GM23248 (cell line): Measurements from ENCODE around the gene DHH. TPM values are rescaled to one million over a fixed set of nuclear protein-coding genes. Genes with fewer than 3 reads are reported as not detected.

Experiments used
- DNase-seq: peaks from one replicate; pipeline ENCODE4 v3.0.0-alpha.2; 2015
- H2AFZ ChIP-seq: fragments of 200-600 bp; sonication (generic); 2 replicates; pipeline ENCODE4 v1.6.1; 2016; ENCODE audit warnings: antibody characterized with exemption
- H3F3A ChIP-seq: fragments of 200-600 bp; sonication (generic); 2 replicates; pipeline ENCODE4 v1.6.1; 2016; ENCODE audit warnings: mild to moderate bottlenecking, antibody characterized with exemption, mixed run types; ENCODE audit not compliant: insufficient read depth
- H3K27ac ChIP-seq: fragments of 200-600 bp; sonication (generic); 2 replicates; pipeline ENCODE4 v1.5.1; 2016; ENCODE audit warnings: mild to moderate bottlenecking
- H3K27me3 ChIP-seq: fragments of 200-600 bp; sonication (generic); replicated peaks from 2 replicates; pipeline ENCODE4 v1.6.1; 2016; ENCODE audit warnings: mild to moderate bottlenecking; ENCODE audit not compliant: insufficient read depth
- H3K36me3 ChIP-seq: fragments of 200-600 bp; sonication (generic); 2 replicates; pipeline ENCODE4 v1.6.1; 2016; ENCODE audit warnings: low read depth, mild to moderate bottlenecking
- H3K4me1 ChIP-seq: fragments of 200-600 bp; sonication (generic); 2 replicates; pipeline ENCODE4 v1.6.1; 2016; ENCODE audit warnings: mild to moderate bottlenecking; ENCODE audit not compliant: insufficient read depth
- H3K4me2 ChIP-seq: fragments of 200-600 bp; sonication (generic); one replicate; pipeline ENCODE4 v1.6.1; 2016; ENCODE audit warnings: mild to moderate bottlenecking; ENCODE audit not compliant: unreplicated experiment
- H3K4me3 ChIP-seq: fragments of 200-600 bp; sonication (generic); 2 replicates; pipeline ENCODE4 v1.5.1; 2016; ENCODE audit warnings: mild to moderate bottlenecking
- H3K79me2 ChIP-seq: fragments of 200-600 bp; sonication (generic); 2 replicates; pipeline ENCODE4 v1.6.1; 2016; ENCODE audit warnings: mild to moderate bottlenecking; ENCODE audit not compliant: insufficient read depth
- H3K9ac ChIP-seq: fragments of 200-600 bp; sonication (generic); 2 replicates; pipeline ENCODE4 v1.6.1; 2016; ENCODE audit warnings: mild to moderate bottlenecking
- H3K9me2 ChIP-seq: fragments of 200-600 bp; sonication (generic); 2 replicates; pipeline ENCODE4 v1.6.1; 2016; ENCODE audit warnings: mixed run types, mild to moderate bottlenecking, moderate library complexity; ENCODE audit not compliant: insufficient read depth
- H3K9me3 ChIP-seq: fragments of 200-600 bp; sonication (generic); one replicate; pipeline ENCODE4 v1.6.1; 2017; ENCODE audit warnings: low read depth
- H4K20me1 ChIP-seq: fragments of 200-600 bp; sonication (generic); 2 replicates; pipeline ENCODE4 v1.6.0; 2016; ENCODE audit not compliant: insufficient read depth
- EZH2 ChIP-seq: fragments of 200-600 bp; sonication (generic); IDR thresholded peaks from 2 replicates; pipeline ENCODE4 v1.6.1; 2018; ENCODE audit warnings: antibody characterized with exemption, mild to moderate bottlenecking; ENCODE audit not compliant: insufficient read depth, poor library complexity, severe bottlenecking
- EZH2phosphoT487 ChIP-seq: fragments of 200-600 bp; sonication (generic); IDR thresholded peaks from 2 replicates; pipeline ENCODE4 v1.6.1; 2018; ENCODE audit warnings: antibody characterized with exemption, moderate library complexity, mild to moderate bottlenecking, low read depth; ENCODE audit not compliant: insufficient read depth
- WGBS, 2 experiments: methylation state at CpG; one replicate each; pipeline ENCODE4 v1.1.6; 2015 to 2017; ENCODE audit warnings: low lambda C conversion rate in 2 of 2, low coverage in 1 of 2; ENCODE audit errors: missing lambda C conversion rate in 2 of 2; 5-methylcytosine and 5-hydroxymethylcytosine counted together
- in situ Hi-C: fragments of 300-500 bp; cut with MboI; formaldehyde crosslinking; loops from 2 replicates; pipeline ENCODE4 v1.15.0; 2020
- polyA plus RNA-seq: library from polyadenylated mRNA; unstranded; fragments of >200 nt; fragmentation: Nextera tagmentation; extraction: Ambion mirVana; gene quantifications from 2 replicates; pipeline ENCODE4 v1.2.1, GENCODE V29; 2016
- small RNA-seq: library from RNA; depleted of rRNA; stranded (forward); fragments of <200 nt; gene quantifications from one replicate; pipeline ENCODE3, GENCODE V24; 2014; ENCODE audit warnings: low read depth, low replicate concordance
- total RNA-seq: library from RNA; depleted of rRNA; stranded (reverse); fragments of >200 nt; shearing (Covaris generic); gene quantifications from 2 replicates; pipeline ENCODE4 v1.2.3, GENCODE V29; 2014; rRNA removed

The DHH gene
- total and polyA plus RNA-seq, 2 experiments from 2014 or later, result not detected

DNA sequence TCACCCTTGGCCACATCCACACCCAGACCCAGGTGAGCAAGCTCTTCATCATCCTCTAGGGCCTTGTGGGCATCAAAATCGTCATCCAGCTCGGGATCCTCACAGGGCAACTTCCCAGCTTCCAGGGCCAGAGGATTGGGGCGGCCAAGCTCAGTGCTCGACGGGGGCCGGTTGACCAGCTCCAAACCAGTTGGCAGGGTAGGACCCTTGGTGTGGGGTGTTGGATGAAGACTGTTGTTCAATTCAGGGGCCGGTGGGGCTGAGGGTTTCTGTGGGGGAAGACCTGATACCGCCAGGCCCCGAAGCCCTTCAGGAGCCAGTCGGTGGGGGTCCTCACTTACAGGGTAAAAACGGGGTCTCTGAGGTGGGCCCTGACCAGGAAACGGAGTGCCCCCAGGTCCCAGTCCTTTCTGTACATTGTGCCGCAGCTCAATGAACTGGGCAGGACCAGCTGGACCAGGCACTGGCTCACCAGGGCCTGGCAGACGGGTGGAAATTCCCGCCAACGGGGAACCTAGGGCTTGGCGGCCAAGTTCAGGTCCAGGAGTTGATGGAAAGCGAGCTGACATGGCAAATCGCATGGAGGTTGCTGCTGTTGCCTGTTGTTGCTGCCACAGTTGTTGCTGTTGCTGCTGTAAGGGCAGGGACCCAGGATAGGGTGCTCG, 56.2 kb downstream of the DHH start:
- H3F3A ChIP-seq, result no peaks in the 10 kb centered on the region
- peaks cover 14% of the 10 kb centered on the region; the same call in 1 of the 2 replicates for H3K36me3 ChIP-seq
- H3K27me3 ChIP-seq, result no peaks in the 10 kb centered on the region
- no peaks in the 10 kb centered on the region for H3K9me2 ChIP-seq
- in situ Hi-C loops, result no loop called here
- no peaks in the 10 kb centered on the region for H3K4me1 ChIP-seq
- H3K4me3 ChIP-seq, result no peak overlapping the region
- WGBS, 2 experiments, result 85 to 90% methylated on average over 20 of the region's 20 CpGs
- peaks cover 11% of the 10 kb centered on the region for H3K79me2 ChIP-seq
- H3K9me3 ChIP-seq, result no peaks in the 10 kb centered on the region
- TF ChIP-seq EZH2 (no peak), EZH2phosphoT487 (no peak)
- H2AFZ ChIP-seq, result no peak overlapping the region
- H3K27ac ChIP-seq, result no peak overlapping the region
- DNase-seq, result no peak
- H3K9ac ChIP-seq, result no peak overlapping the region
- no peaks in the 10 kb centered on the region for H4K20me1 ChIP-seq
- H3K4me2 ChIP-seq, result no peak overlapping the region

DNA sequence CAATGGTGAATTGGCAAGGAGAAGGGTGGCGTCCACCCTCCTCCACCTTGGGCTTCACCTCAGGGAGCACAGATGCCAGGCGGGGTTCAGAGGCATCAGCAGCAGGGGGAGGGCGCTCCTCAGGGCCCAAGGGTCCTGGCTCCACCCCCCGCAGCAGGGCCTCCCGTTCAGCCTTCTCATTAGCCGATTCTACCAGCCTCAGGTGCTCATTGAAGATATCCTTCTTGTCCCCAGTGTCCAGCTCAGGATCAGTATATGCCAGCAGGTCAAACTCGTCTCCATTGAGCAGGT, 56.7 kb downstream of the DHH start:
- no peak for DNase-seq
- Histone ChIP-seq H3K27me3 (no peaks in the 10 kb centered on the region), H2AFZ (no peak overlapping the region), H3K9ac (no peak overlapping the region), H3K4me1 (no peaks in the 10 kb centered on the region), H3F3A (no peaks in the 10 kb centered on the region), H3K27ac (no peak overlapping the region), H3K4me2 (no peak overlapping the region), H3K4me3 (no peak overlapping the region), H3K36me3 (peaks cover 9% of the 10 kb centered on the region; the same call in 1 of the 2 replicates), H3K9me3 (no peaks in the 10 kb centered on the region), H3K79me2 (peaks cover 11% of the 10 kb centered on the region), H3K9me2 (no peaks in the 10 kb centered on the region), H4K20me1 (no peaks in the 10 kb centered on the region)
- TF ChIP-seq EZH2 (no peak), EZH2phosphoT487 (no peak)
- WGBS, 2 experiments, result 97 to 98% methylated on average over 7 of the region's 7 CpGs
- in situ Hi-C loops, result no loop called here

DNA sequence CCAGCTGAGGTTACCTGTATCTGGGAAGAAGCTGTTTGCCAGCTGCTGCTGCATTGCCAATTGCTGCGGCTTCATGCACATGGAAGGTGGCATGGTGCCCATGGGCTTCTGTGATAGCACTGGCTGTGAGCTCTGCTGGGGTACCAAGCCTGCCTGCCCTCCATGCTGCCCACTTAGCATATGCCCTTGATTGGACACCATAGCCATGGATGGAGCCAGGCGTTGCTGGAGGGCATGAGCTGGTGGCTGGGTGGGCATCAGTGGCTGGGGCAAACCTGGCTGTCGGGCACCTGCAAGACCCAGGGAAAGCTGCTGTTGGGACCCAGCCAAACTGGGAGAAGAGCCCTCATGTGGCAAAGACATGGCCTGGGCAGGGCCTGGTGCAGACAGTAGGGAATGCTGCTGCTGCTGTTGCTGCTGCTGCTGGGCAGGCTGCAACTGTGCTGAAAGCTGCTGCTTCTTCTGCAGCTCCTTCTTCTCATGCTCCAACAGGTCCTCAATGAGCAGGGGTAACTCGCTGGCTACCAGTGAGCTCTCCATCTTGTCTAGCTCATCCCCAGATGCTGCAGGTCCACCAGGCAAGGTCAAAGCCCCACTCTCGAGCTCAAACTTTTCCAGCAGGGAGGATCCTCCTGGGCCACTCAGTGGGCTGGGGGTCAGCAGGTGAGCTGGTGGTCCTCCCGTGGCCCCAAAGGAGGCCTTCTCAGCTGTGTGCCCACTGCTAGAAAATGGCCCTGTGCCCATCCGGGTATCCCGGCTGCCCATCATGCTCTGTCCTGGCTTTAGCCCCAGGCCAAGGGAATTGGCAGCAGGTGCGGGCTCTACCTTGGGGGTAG, 57.3 kb downstream of the DHH start:
- Histone ChIP-seq H3K4me3 (no peak overlapping the region), H3K9ac (no peak overlapping the region), H3K79me2 (peaks cover 11% of the 10 kb centered on the region), H3K4me2 (no peak overlapping the region), H3K27ac (no peak overlapping the region), H4K20me1 (no peaks in the 10 kb centered on the region), H3K4me1 (no peaks in the 10 kb centered on the region), H2AFZ (no peak overlapping the region), H3K9me3 (no peaks in the 10 kb centered on the region), H3F3A (no peaks in the 10 kb centered on the region), H3K9me2 (no peaks in the 10 kb centered on the region), H3K27me3 (no peaks in the 10 kb centered on the region), H3K36me3 (peaks cover 5% of the 10 kb centered on the region; the same call in 1 of the 2 replicates)
- TF ChIP-seq EZH2phosphoT487 (no peak), EZH2 (no peak)
- DNase-seq, result no peak
- 86 to 92% methylated on average over 9 of the region's 9 CpGs for WGBS, 2 experiments
- in situ Hi-C loops, result no loop called here

Small RNA genes lying within 50 kb of the gene (small RNA-seq; reads per million reads assigned to genes)
- not detected for gene RF00019

Other genes with a start within 250 kb of the DHH start
- gene DDX23, start 242.6 kb downstream of the DHH start, total RNA-seq, result 56.5 and 61.0 TPM in 2 replicates
- 32.1 and 34.2 TPM in 2 replicates for gene DDX23, start 242.6 kb downstream of the DHH start, polyA plus RNA-seq
- gene RND1, start 228.9 kb downstream of the DHH start, total RNA-seq, result 0.32 TPM in 1 of 2 replicates, not detected in the other
- 0.13 TPM in 1 of 2 replicates, not detected in the other for gene RND1, start 228.9 kb downstream of the DHH start, polyA plus RNA-seq
- gene FKBP11, start 169.3 kb downstream of the DHH start, total RNA-seq, result 17.4 and 28.1 TPM in 2 replicates
- 158 and 159 TPM in 2 replicates for gene FKBP11, start 169.3 kb downstream of the DHH start, polyA plus RNA-seq
- 55.3 and 87.7 TPM in 2 replicates for gene ARF3, start 137.3 kb downstream of the DHH start, total RNA-seq
- 65.0 and 71.7 TPM in 2 replicates for gene ARF3, start 137.3 kb downstream of the DHH start, polyA plus RNA-seq
- gene WNT10B, start 123.1 kb downstream of the DHH start, total RNA-seq, result 0.32 TPM in 1 of 2 replicates, not detected in the other
- gene WNT10B, start 123.1 kb downstream of the DHH start, polyA plus RNA-seq, result 0.29 and 0.61 TPM in 2 replicates
- not detected in 2 replicates for gene WNT1, start 116.5 kb downstream of the DHH start, total RNA-seq
- not detected in 2 replicates for gene WNT1, start 116.5 kb downstream of the DHH start, polyA plus RNA-seq
- 0.13 TPM in 1 of 2 replicates, not detected in the other for gene DDN, start 95.4 kb downstream of the DHH start, total RNA-seq
- gene DDN, start 95.4 kb downstream of the DHH start, polyA plus RNA-seq, result 0.06 TPM in 1 of 2 replicates, not detected in the other
- 86.1 and 91.3 TPM in 2 replicates for gene PRKAG1, start 76.0 kb downstream of the DHH start, total RNA-seq
- 62.5 and 66.8 TPM in 2 replicates for gene PRKAG1, start 76.0 kb downstream of the DHH start, polyA plus RNA-seq
- 8.2 and 12.8 TPM in 2 replicates for gene KMT2D, start 34.0 kb downstream of the DHH start, total RNA-seq
- gene KMT2D, start 34.0 kb downstream of the DHH start, polyA plus RNA-seq, result 8.6 and 10.3 TPM in 2 replicates
- 0.86 and 1.1 TPM in 2 replicates for gene RHEBL1, start 24.8 kb downstream of the DHH start, total RNA-seq
- gene RHEBL1, start 24.8 kb downstream of the DHH start, polyA plus RNA-seq, result 0.63 and 0.65 TPM in 2 replicates
- gene LMBR1L, start 16.0 kb upstream of the DHH start, total RNA-seq, result 22.0 and 62.9 TPM in 2 replicates
- gene LMBR1L, start 16.0 kb upstream of the DHH start, polyA plus RNA-seq, result 28.2 and 31.6 TPM in 2 replicates
- 1,598 and 1,776 TPM in 2 replicates for gene TUBA1B, start 36.6 kb upstream of the DHH start, total RNA-seq
- gene TUBA1B, start 36.6 kb upstream of the DHH start, polyA plus RNA-seq, result 1,195 and 1,237 TPM in 2 replicates
- 628 and 639 TPM in 2 replicates for gene TUBA1A, start 94.3 kb upstream of the DHH start, total RNA-seq
- 452 and 467 TPM in 2 replicates for gene TUBA1A, start 94.3 kb upstream of the DHH start, polyA plus RNA-seq
- 401 and 473 TPM in 2 replicates for gene TUBA1C, start 170.3 kb upstream of the DHH start, total RNA-seq
- gene TUBA1C, start 170.3 kb upstream of the DHH start, polyA plus RNA-seq, result 301 and 312 TPM in 2 replicates
- not detected in 2 replicates for gene PRPH, start 200.3 kb upstream of the DHH start, total RNA-seq
- not detected in 2 replicates for gene PRPH, start 200.3 kb upstream of the DHH start, polyA plus RNA-seq
- 4.4 and 6.2 TPM in 2 replicates for gene TROAP, start 228.5 kb upstream of the DHH start, total RNA-seq
- 8.8 and 11.7 TPM in 2 replicates for gene TROAP, start 228.5 kb upstream of the DHH start, polyA plus RNA-seq
- not detected in 2 replicates for gene C1QL4, start 242.4 kb upstream of the DHH start, total RNA-seq
- not detected in 2 replicates for gene C1QL4, start 242.4 kb upstream of the DHH start, polyA plus RNA-seq